Upper lobe of left lung (tissue), 6 donors: ENCODE results near the gene PITPNM3. TPM values are rescaled to one million over a fixed set of nuclear protein-coding genes. Genes with fewer than 3 reads are reported as not detected.
A peak's percentile ranks its signal among the peaks of the same experiment; 100 is the strongest.

Experiments used
- ATAC-seq, 2 donors: fragments of 200-7000 bp; cut with Tn5 transposase; one replicate each; pipeline ENCODE4 v1.9.1; 2022; ENCODE audit warnings: mild to moderate bottlenecking in 2 of 2, moderate library complexity in 2 of 2; ENCODE audit not compliant: low FRiP score in 2 of 2
- DNase-seq, 2 donors: peaks; one replicate each; pipeline ENCODE4 v3.0.0-alpha.2; 2019 to 2020
- H3K27ac ChIP-seq, 4 donors: fragments of 200-600 bp; sonication (generic); one replicate each; pipeline ENCODE4 v1.5.1; 2016 to 2019
- H3K27me3 ChIP-seq, 4 donors: fragments of 200-600 bp; sonication (generic); one replicate each; pipeline ENCODE4 v1.5.1; 2017 to 2019
- H3K36me3 ChIP-seq, 4 donors: fragments of 200-600 bp; sonication (generic); one replicate each; pipeline ENCODE4 v1.5.1; 2016 to 2019
- H3K4me1 ChIP-seq, 4 donors: fragments of 200-600 bp; sonication (generic); one replicate each; pipeline ENCODE4 v1.5.1; 2018 to 2019
- H3K4me3 ChIP-seq, 4 donors: fragments of 200-600 bp; sonication (generic); one replicate each; pipeline ENCODE4 v1.5.1; 2017 to 2019; ENCODE audit warnings: mild to moderate bottlenecking in 2 of 4, moderate library complexity in 1 of 4
- H3K9me3 ChIP-seq, 4 donors: fragments of 200-600 bp; sonication (generic); one replicate each; pipeline ENCODE4 v1.5.1; 2018 to 2019
- EP300 ChIP-seq, 4 donors: sonication (generic); formaldehyde crosslinking; IDR thresholded peaks; one replicate each; pipeline ENCODE4 v1.5.1; 2017; ENCODE audit warnings: antibody characterized with exemption in 4 of 4, control low read depth in 2 of 4
- POLR2A ChIP-seq, 4 donors: fragments of 450-650 bp; IDR thresholded peaks; one replicate each; pipeline ENCODE4 v1.5.1; 2016 to 2017; ENCODE audit warnings: antibody characterized with exemption in 4 of 4, mild to moderate bottlenecking in 2 of 4
- POLR2AphosphoS5 ChIP-seq, 2 donors: sonication (generic); formaldehyde crosslinking; IDR thresholded peaks; one replicate each; pipeline ENCODE4 v1.5.1; 2017; ENCODE audit warnings: antibody characterized with exemption in 2 of 2
- WGBS, 2 donors: methylation state at CpG; one replicate each; pipeline ENCODE4 v1.1.5; 2017 to 2018; 5-methylcytosine and 5-hydroxymethylcytosine counted together
- total RNA-seq, 6 donors: library from RNA; depleted of rRNA in 4 of 6; stranded (reverse); fragments of >200 nt in 4 of 6; gene quantifications; one replicate each; pipeline versions ENCODE4 v1.1.0 to v1.2.1, GENCODE V29; 2016 to 2021
- TF ChIP-seq, protein P1 (sequence below), 6 experiments: fragments of 450-650 bp in 4 of 6; fragments of 200-600 bp in 2 of 6; sonication (generic) in 2 of 6; IDR thresholded peaks; one replicate each; pipeline ENCODE4 v1.5.1; 2016 to 2019; ENCODE audit warnings: antibody characterized with exemption in 6 of 6
- donor health status: DM: no; HTN: no; CAD: no; lungs with moderate emphysema.
- donor health status: DM: no; HTN: yes; CAD: no; lungs with severe emphysema.

PITPNM3 gene
- total RNA-seq, 6 donors from 2014 or later: 10.3 to 16.3 (median 12.5) TPM

DNA sequence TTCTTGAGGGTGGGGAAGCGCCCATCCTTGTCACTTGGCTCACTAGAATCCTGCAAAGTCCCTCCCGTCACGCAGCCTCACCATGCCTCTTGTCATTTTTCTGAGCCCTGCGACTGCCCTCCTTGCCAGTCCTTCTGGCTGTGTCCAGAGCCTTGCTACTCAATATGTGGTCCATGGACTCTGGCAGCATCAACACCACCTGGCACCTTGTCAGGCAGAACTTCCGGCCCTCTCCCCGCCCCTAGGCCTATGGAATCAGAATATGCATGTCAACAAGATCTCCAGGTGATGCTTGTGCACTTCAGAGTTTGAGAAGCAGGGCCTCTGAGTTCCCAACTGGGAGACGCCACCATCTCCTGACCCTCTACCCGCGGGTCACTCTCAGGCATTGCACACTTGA, 100.0 kb downstream of the PITPNM3 start:
- Histone ChIP-seq H3K9me3 (no peaks in the 10 kb centered on the region), H3K4me3 (no peak overlapping the region), H3K27me3 (peaks cover 0 to 6% (median 0%) of the 10 kb centered on the region in 4 donors), H3K4me1 (peaks cover 0 to 7% (median 4%) of the 10 kb centered on the region in 4 donors), H3K36me3 (peaks cover 0 to 5% (median 0%) of the 10 kb centered on the region in 4 donors), H3K27ac (no peak overlapping the region)
- WGBS, 2 donors: 91 to 94% methylated on average over 9 of the region's 9 CpGs
- TF ChIP-seq, protein P1, sequence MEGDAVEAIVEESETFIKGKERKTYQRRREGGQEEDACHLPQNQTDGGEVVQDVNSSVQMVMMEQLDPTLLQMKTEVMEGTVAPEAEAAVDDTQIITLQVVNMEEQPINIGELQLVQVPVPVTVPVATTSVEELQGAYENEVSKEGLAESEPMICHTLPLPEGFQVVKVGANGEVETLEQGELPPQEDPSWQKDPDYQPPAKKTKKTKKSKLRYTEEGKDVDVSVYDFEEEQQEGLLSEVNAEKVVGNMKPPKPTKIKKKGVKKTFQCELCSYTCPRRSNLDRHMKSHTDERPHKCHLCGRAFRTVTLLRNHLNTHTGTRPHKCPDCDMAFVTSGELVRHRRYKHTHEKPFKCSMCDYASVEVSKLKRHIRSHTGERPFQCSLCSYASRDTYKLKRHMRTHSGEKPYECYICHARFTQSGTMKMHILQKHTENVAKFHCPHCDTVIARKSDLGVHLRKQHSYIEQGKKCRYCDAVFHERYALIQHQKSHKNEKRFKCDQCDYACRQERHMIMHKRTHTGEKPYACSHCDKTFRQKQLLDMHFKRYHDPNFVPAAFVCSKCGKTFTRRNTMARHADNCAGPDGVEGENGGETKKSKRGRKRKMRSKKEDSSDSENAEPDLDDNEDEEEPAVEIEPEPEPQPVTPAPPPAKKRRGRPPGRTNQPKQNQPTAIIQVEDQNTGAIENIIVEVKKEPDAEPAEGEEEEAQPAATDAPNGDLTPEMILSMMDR (IDR thresholded peaks at IDR 0.05): no peak
- TF ChIP-seq POLR2AphosphoS5 (IDR thresholded peaks at IDR 0.05): no peak
- no peak for TF ChIP-seq EP300 (IDR thresholded peaks at IDR 0.05)
- no peak for TF ChIP-seq POLR2A (IDR thresholded peaks at IDR 0.05)
- ATAC-seq (no peak), DNase-seq (no peak)

DNA sequence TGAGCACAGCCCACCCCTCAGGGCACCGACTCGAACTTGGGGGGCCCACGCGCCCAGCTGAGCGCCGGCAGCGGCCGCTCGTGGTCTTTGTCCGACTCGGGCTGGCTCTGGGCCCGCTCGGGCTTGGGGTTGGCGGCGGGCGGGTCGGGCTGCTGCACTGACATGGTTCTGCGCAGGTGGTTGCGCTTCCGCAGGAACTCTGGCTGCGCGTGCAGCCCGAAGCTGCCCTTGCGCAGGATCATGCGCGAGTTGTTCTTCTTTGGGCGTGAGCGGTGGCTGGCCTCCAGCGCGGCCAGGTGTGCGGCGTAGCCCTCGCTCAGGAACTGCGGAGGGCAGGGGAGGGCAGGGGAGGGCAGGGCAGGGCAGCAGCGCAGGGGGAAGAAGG, 101.0 kb downstream of the PITPNM3 start:
- Histone ChIP-seq H3K27me3 (peaks cover 0 to 6% (median 0%) of the 10 kb centered on the region in 4 donors), H3K9me3 (no peaks in the 10 kb centered on the region), H3K4me1 (peaks cover 0 to 7% (median 4%) of the 10 kb centered on the region in 4 donors), H3K4me3 (no peak overlapping the region), H3K27ac (no peak overlapping the region), H3K36me3 (no peaks in the 10 kb centered on the region)
- ATAC-seq (no peak), DNase-seq (peak in 1 of 2 donors; percentile 87)
- 16 to 50% methylated on average over 9 to 32 of the region's 35 CpGs for WGBS, 2 donors
- TF ChIP-seq, protein P1 (IDR thresholded peaks at IDR 0.05): no peak
- TF ChIP-seq EP300 (IDR thresholded peaks at IDR 0.05) (no peak), POLR2AphosphoS5 (IDR thresholded peaks at IDR 0.05) (no peak), POLR2A (IDR thresholded peaks at IDR 0.05) (no peak)

DNA sequence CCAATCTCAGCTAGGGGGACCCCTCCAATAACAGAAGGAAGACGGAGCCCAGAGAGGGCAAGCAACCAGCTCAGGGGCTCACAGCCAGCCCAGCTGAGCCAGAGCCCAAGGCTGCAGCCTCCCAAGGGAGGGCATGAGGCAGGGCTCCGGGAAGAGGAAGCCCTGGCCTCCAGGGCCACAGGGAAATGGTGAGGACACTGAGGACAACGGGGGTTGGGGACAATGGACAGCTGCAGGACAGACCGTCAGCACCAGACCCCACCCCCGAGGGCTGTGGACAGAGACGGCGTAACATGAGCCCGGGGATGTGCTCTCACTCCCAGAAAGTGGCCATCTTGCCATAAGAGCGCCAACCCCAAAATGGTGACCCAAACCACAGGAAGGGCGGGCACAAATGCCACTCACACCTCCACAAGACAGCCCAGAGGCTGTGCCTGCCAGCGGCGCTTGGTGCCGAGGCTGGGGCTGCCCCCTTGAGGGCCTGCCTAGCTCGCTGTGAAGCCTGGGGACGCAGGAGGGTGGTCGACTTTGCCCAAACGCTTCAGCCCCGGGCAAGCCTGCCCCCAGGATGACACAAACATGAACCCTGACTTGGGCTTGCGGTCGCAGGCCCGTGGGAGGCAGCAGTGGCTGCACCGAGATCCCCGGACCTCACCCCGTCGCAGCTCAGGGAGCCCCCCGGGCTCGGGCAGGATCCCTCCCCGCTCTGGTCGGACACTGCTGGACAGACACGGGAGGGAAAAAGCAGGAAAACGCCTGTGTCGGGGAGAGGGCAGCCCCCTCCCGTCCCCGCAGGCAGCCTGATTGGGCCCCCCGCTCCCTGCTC, 101.6 kb downstream of the PITPNM3 start:
- H3K36me3 ChIP-seq: no peaks in the 10 kb centered on the region
- no peak for ATAC-seq
- TF ChIP-seq EP300 (IDR thresholded peaks at IDR 0.05): no peak
- TF ChIP-seq, protein P1 (IDR thresholded peaks at IDR 0.05): no peak
- no peak for TF ChIP-seq POLR2A (IDR thresholded peaks at IDR 0.05)
- TF ChIP-seq POLR2AphosphoS5 (IDR thresholded peaks at IDR 0.05): no peak
- DNase-seq: no peak
- H3K27me3 ChIP-seq: peaks cover 0 to 6% (median 0%) of the 10 kb centered on the region in 4 donors
- WGBS, 2 donors: 67 to 82% methylated on average over 5 to 27 of the region's 35 CpGs
- no peak overlapping the region for H3K4me3 ChIP-seq
- H3K9me3 ChIP-seq: no peaks in the 10 kb centered on the region
- no peak overlapping the region for H3K27ac ChIP-seq
- H3K4me1 ChIP-seq: peaks cover 0 to 7% (median 4%) of the 10 kb centered on the region in 4 donors

DNA sequence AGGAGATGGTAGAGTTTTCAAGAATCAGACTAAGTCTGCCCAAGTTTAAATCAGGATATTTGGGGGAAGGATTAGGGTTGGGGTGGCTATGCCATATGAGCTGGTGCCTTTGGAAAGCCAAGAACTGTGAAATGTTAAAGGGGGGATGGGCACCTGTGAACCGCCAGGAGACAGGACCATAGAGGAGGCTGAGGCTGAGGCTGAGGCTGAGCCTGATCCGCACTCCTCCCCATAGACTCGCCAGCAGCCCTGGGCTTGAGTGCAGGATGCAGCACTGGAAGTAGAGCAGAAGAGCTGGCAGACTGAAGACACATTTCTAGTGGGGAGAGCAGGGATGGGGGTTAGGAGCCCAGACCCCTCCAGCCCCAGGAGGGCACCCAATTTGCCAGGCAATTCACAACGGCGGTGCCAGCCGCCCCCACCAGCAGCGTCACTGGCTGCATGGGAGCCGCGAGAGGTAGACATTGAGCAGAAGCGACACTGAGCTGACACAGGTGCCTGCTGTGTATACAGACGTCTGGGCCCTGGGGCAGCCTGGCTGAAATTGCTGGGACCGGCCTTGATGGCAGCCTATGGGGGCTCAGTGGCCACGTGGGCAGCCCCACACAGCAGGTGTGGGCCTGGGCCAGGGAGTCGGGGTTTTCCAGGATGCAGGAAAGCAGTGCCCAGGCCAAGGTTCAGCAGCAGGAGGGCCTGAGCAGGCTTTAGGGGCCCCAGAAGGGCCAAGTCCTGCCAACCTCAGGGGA, 102.9 kb downstream of the PITPNM3 start:
- TF ChIP-seq, protein P1 (IDR thresholded peaks at IDR 0.05): no peak
- TF ChIP-seq POLR2A (IDR thresholded peaks at IDR 0.05) (no peak), POLR2AphosphoS5 (IDR thresholded peaks at IDR 0.05) (no peak), EP300 (IDR thresholded peaks at IDR 0.05) (no peak)
- Histone ChIP-seq H3K27me3 (peaks cover 0 to 6% (median 0%) of the 10 kb centered on the region in 4 donors), H3K4me3 (no peak overlapping the region), H3K36me3 (no peaks in the 10 kb centered on the region), H3K4me1 (peaks cover 0 to 7% (median 4%) of the 10 kb centered on the region in 4 donors), H3K9me3 (no peaks in the 10 kb centered on the region), H3K27ac (no peak overlapping the region)
- DNase-seq (peak in 1 of 2 donors; percentile 71), ATAC-seq (no peak)
- 84 to 90% methylated on average over 10 to 14 of the region's 14 CpGs for WGBS, 2 donors
